Activated B cell treated with CpG ODN at 0.5 μM for 24 hours (primary cell): ENCODE data around the gene ASXL3. TPM values are rescaled to one million over a fixed set of nuclear protein-coding genes. Genes with fewer than 3 reads are reported as not detected.

Experiments used
- ATAC-seq: fragments of 200-7000 bp; cut with Tn5 transposase; one replicate; pipeline ENCODE4 v1.10.0; 2021; ENCODE audit warnings: low read depth, mild to moderate bottlenecking, moderate library complexity
- CTCF ChIA-PET: fragments of 350-600 bp; sonication (Branson Sonifier 250); formaldehyde crosslinking; loops from one replicate; lab custom pipeline; 2021; ENCODE audit warnings: antibody characterized with exemption; lab: Charles Lee
- POLR2A ChIA-PET: fragments of 350-600 bp; sonication (Branson Sonifier 250); formaldehyde crosslinking; loops from one replicate; lab custom pipeline; 2021; ENCODE audit warnings: antibody characterized with exemption; lab: Charles Lee
- DNase-seq: peaks from one replicate; pipeline ENCODE4 v3.0.0; 2022
- H3K27ac Mint-ChIP-seq: one replicate; pipeline ENCODE4 v1.8.0; 2020; ENCODE audit warnings: mixed read lengths
- H3K27me3 Mint-ChIP-seq: one replicate; pipeline ENCODE4 v1.8.0; 2021; ENCODE audit warnings: mixed read lengths
- H3K36me3 Mint-ChIP-seq: one replicate; pipeline ENCODE4 v1.8.0; 2021; ENCODE audit warnings: low read depth, mixed read lengths
- H3K4me1 Mint-ChIP-seq: one replicate; pipeline ENCODE4 v1.8.0; 2021; ENCODE audit warnings: mixed read lengths
- H3K4me3 Mint-ChIP-seq: one replicate; pipeline ENCODE4 v1.8.0; 2020; ENCODE audit warnings: mild to moderate bottlenecking, mixed read lengths
- H3K9me3 Mint-ChIP-seq: one replicate; pipeline ENCODE4 v1.8.0; 2020; ENCODE audit warnings: mixed read lengths
- CTCF ChIP-seq: fragments of 200-600 bp; IDR thresholded peaks from one replicate; pipeline ENCODE4 v1.8.0; 2022; ENCODE audit warnings: antibody characterized with exemption, mild to moderate bottlenecking
- intact Hi-C: fragments of 100-400 bp; cut with micrococcal nuclease; formaldehyde crosslinking; loops from one replicate; pipeline ENCODE4 v1.15.1; 2024
- total RNA-seq: library from RNA; stranded (reverse); gene quantifications from 2 replicates; pipeline ENCODE4 v1.2.3, GENCODE V29; 2022

The ASXL3 gene
- total RNA-seq, 1 donor from 2014 or later, result not detected

- intact Hi-C loops, result no loop called here
- no peaks in the 10 kb centered on the region for H3K4me1 Mint-ChIP-seq
- no peaks in the 10 kb centered on the region for H3K27me3 Mint-ChIP-seq
- ATAC-seq (no peak), DNase-seq (no peak)
- CTCF ChIA-PET, result no interaction called here
- no peaks in the 10 kb centered on the region for H3K36me3 Mint-ChIP-seq
- POLR2A ChIA-PET, result no interaction called here
- H3K9me3 Mint-ChIP-seq, result no peaks in the 10 kb centered on the region
- no peak for TF ChIP-seq CTCF
- H3K4me3 Mint-ChIP-seq, result no peak overlapping the region
- H3K27ac Mint-ChIP-seq, result no peak overlapping the region
These were observed 52.5 kb downstream of the ASXL3 start for GRCh38 chr18:33630476-33630875.

- H3K4me1 Mint-ChIP-seq, result no peaks in the 10 kb centered on the region
- no peaks in the 10 kb centered on the region for H3K36me3 Mint-ChIP-seq
- ChIA-PET POLR2A (no interaction called here), CTCF (no interaction called here)
- H3K4me3 Mint-ChIP-seq, result no peak overlapping the region
- intact Hi-C loops, result no loop called here
- no peak for DNase-seq
- ATAC-seq, result no peak
- no peak overlapping the region for H3K27ac Mint-ChIP-seq
- TF ChIP-seq CTCF, result no peak
- no peaks in the 10 kb centered on the region for H3K9me3 Mint-ChIP-seq
- no peaks in the 10 kb centered on the region for H3K27me3 Mint-ChIP-seq
These were observed 63.1 kb downstream of the ASXL3 start for GRCh38 chr18:33641141-33641540.

- H3K27me3 Mint-ChIP-seq, result no peaks in the 10 kb centered on the region
- no peak overlapping the region for H3K27ac Mint-ChIP-seq
- H3K36me3 Mint-ChIP-seq, result no peaks in the 10 kb centered on the region
- ChIA-PET CTCF (no interaction called here), POLR2A (no interaction called here)
- intact Hi-C loops, result no loop called here
- ATAC-seq (no peak), DNase-seq (no peak)
- H3K9me3 Mint-ChIP-seq, result no peaks in the 10 kb centered on the region
- no peaks in the 10 kb centered on the region for H3K4me1 Mint-ChIP-seq
- H3K4me3 Mint-ChIP-seq, result no peak overlapping the region
- TF ChIP-seq CTCF, result no peak
These were observed 66.5 kb downstream of the ASXL3 start for GRCh38 chr18:33644494-33644893.

- CTCF ChIA-PET, result no interaction called here
These were observed 69.3 kb downstream of the ASXL3 start for GRCh38 chr18:33647365-33647764.

GRCh38 chr18:33652635-33653034, 74.6 kb downstream of the ASXL3 start:
- no peak for DNase-seq
- intact Hi-C loops, result no loop called here

More at GRCh38 chr18:33647365-33647764, 69.3 kb downstream of the ASXL3 start:
- DNase-seq (no peak), ATAC-seq (no peak)
- H3K36me3 Mint-ChIP-seq, result no peaks in the 10 kb centered on the region
- H3K27me3 Mint-ChIP-seq, result no peaks in the 10 kb centered on the region
- no peak overlapping the region for H3K4me3 Mint-ChIP-seq
- H3K9me3 Mint-ChIP-seq, result no peaks in the 10 kb centered on the region
- no peaks in the 10 kb centered on the region for H3K4me1 Mint-ChIP-seq
- no peak for TF ChIP-seq CTCF
- no peak overlapping the region for H3K27ac Mint-ChIP-seq
- intact Hi-C loops, result no loop called here
- POLR2A ChIA-PET, result no interaction called here

More at GRCh38 chr18:33652635-33653034, 74.6 kb downstream of the ASXL3 start:
- no peak for ATAC-seq
- H3K27me3 Mint-ChIP-seq, result no peaks in the 10 kb centered on the region
- H3K4me1 Mint-ChIP-seq, result no peaks in the 10 kb centered on the region
- no peak overlapping the region for H3K4me3 Mint-ChIP-seq
- CTCF ChIA-PET, result no interaction called here
- no peaks in the 10 kb centered on the region for H3K36me3 Mint-ChIP-seq
- H3K9me3 Mint-ChIP-seq, result no peaks in the 10 kb centered on the region
- TF ChIP-seq CTCF, result no peak
- no peak overlapping the region for H3K27ac Mint-ChIP-seq
- POLR2A ChIA-PET, result no interaction called here
